WTC11 (cell line): ENCODE results near the gene AXDND1. TPM values are rescaled to one million over a fixed set of nuclear protein-coding genes. Genes with fewer than 3 reads are reported as not detected.

ENCODE experiments used
- ATAC-seq: fragments of 200-7000 bp; cut with Tn5 transposase; 2 replicates; pipeline ENCODE4 v1.10.0; 2021; ENCODE audit warnings: mild to moderate bottlenecking, moderate library complexity
- CTCF ChIA-PET: fragments of 300-600 bp; sonication (Branson Sonifier 250); formaldehyde crosslinking; loops from one replicate; lab custom pipeline; 2021; ENCODE audit warnings: antibody characterized with exemption; lab: Charles Lee
- POLR2A ChIA-PET: fragments of 350-600 bp; sonication (Branson Sonifier 250); formaldehyde crosslinking; loops from one replicate; lab custom pipeline; 2021; ENCODE audit warnings: antibody characterized with exemption; lab: Charles Lee
- DNase-seq: peaks from one replicate; pipeline ENCODE4 v3.0.0; 2021; ENCODE audit warnings: low spot score
- H3K27ac Mint-ChIP-seq: 2 replicates; pipeline ENCODE4 v1.8.0; 2021; ENCODE audit warnings: mixed read lengths
- H3K27me3 Mint-ChIP-seq: 2 replicates; pipeline ENCODE4 v1.8.0; 2021; ENCODE audit warnings: low read depth, mild to moderate bottlenecking, moderate library complexity, mixed read lengths
- H3K36me3 Mint-ChIP-seq: 2 replicates; pipeline ENCODE4 v1.8.0; 2021; ENCODE audit warnings: mixed read lengths
- H3K4me1 Mint-ChIP-seq: 2 replicates; pipeline ENCODE4 v1.8.0; 2022; ENCODE audit warnings: mixed read lengths
- H3K4me3 Mint-ChIP-seq: 2 replicates; pipeline ENCODE4 v1.8.0; 2021; ENCODE audit warnings: mild to moderate bottlenecking, moderate library complexity, mixed read lengths
- H3K9me3 Mint-ChIP-seq: 2 replicates; pipeline ENCODE4 v1.8.0; 2021; ENCODE audit warnings: mixed read lengths
- ATF1 ChIP-seq: sonication (generic); formaldehyde crosslinking; IDR thresholded peaks from 2 replicates; pipeline ENCODE4 v1.8.1; 2023; ENCODE audit warnings: mild to moderate bottlenecking, moderate library complexity, missing genetic modification reagents
- CBFB ChIP-seq: sonication (generic); formaldehyde crosslinking; IDR thresholded peaks from 2 replicates; pipeline ENCODE4 v1.8.1; 2022; ENCODE audit warnings: mild to moderate bottlenecking, low read depth, missing genetic modification reagents
- ELF4 ChIP-seq: sonication (generic); formaldehyde crosslinking; IDR thresholded peaks from 2 replicates; pipeline ENCODE4 v1.8.1; 2022; ENCODE audit warnings: low read depth, mild to moderate bottlenecking, moderate library complexity, missing genetic modification reagents
- ERG ChIP-seq: fragments of 250-450 bp; sonication (Bioruptor Pico); IDR thresholded peaks from 2 replicates; pipeline ENCODE4 v1.8.0; 2021; ENCODE audit warnings: mild to moderate bottlenecking
- ESRRA ChIP-seq: sonication (generic); formaldehyde crosslinking; IDR thresholded peaks from 2 replicates; pipeline ENCODE4 v1.8.1; 2022; ENCODE audit warnings: mild to moderate bottlenecking, missing genetic modification reagents, borderline replicate concordance
- ETV6 ChIP-seq: sonication (generic); formaldehyde crosslinking; IDR thresholded peaks from 2 replicates; pipeline ENCODE4 v1.8.1; 2022; ENCODE audit warnings: mild to moderate bottlenecking, missing genetic modification reagents
- FOXP4 ChIP-seq: sonication (generic); formaldehyde crosslinking; IDR thresholded peaks from 2 replicates; pipeline ENCODE4 v1.8.0; 2022; ENCODE audit warnings: mild to moderate bottlenecking, missing genetic modification reagents
- GABPB1 ChIP-seq: sonication (generic); formaldehyde crosslinking; IDR thresholded peaks from 2 replicates; pipeline ENCODE4 v1.8.1; 2023; ENCODE audit warnings: mild to moderate bottlenecking, missing genetic modification reagents
- JAZF1 ChIP-seq: fragments of 250-450 bp; sonication (Bioruptor Pico); IDR thresholded peaks from 2 replicates; pipeline ENCODE4 v1.9.0; 2021; ENCODE audit warnings: moderate library complexity, mild to moderate bottlenecking, inconsistent platforms
- KAT7 ChIP-seq: sonication (generic); formaldehyde crosslinking; IDR thresholded peaks from 2 replicates; pipeline ENCODE4 v1.8.1; 2023; ENCODE audit warnings: missing genetic modification reagents, mild to moderate bottlenecking, borderline replicate concordance
- MAX ChIP-seq: sonication (generic); formaldehyde crosslinking; IDR thresholded peaks from 2 replicates; pipeline ENCODE4 v1.8.0; 2022; ENCODE audit warnings: mild to moderate bottlenecking, missing genetic modification reagents
- MYBL2 ChIP-seq: sonication (generic); formaldehyde crosslinking; IDR thresholded peaks from 2 replicates; pipeline ENCODE4 v1.8.1; 2023; ENCODE audit warnings: mild to moderate bottlenecking, moderate library complexity, missing genetic modification reagents
- NFATC4 ChIP-seq: fragments of 250-450 bp; sonication (Bioruptor Pico); IDR thresholded peaks from 2 replicates; pipeline ENCODE4 v1.9.0; 2021; ENCODE audit warnings: mild to moderate bottlenecking
- NFE2L1 ChIP-seq: sonication (generic); formaldehyde crosslinking; IDR thresholded peaks from 2 replicates; pipeline ENCODE4 v1.8.1; 2023; ENCODE audit warnings: missing genetic modification reagents
- NR3C1 ChIP-seq: sonication (generic); formaldehyde crosslinking; conservative IDR thresholded peaks from 2 replicates; pipeline ENCODE4 v1.8.1; 2023; ENCODE audit warnings: low read depth, mild to moderate bottlenecking, missing genetic modification reagents
- OVOL2 ChIP-seq: fragments of 250-450 bp; sonication (Bioruptor Pico); IDR thresholded peaks from 2 replicates; pipeline ENCODE4 v1.9.0; 2021; ENCODE audit warnings: mild to moderate bottlenecking, borderline replicate concordance
- RELA ChIP-seq: sonication (generic); formaldehyde crosslinking; IDR thresholded peaks from 2 replicates; pipeline ENCODE4 v1.8.1; 2022; ENCODE audit warnings: missing genetic modification reagents, mild to moderate bottlenecking, borderline replicate concordance
- SMAD4 ChIP-seq: sonication (generic); formaldehyde crosslinking; IDR thresholded peaks from 2 replicates; pipeline ENCODE4 v1.8.0; 2022; ENCODE audit warnings: mild to moderate bottlenecking, missing genetic modification reagents
- TEAD1 ChIP-seq: sonication (generic); formaldehyde crosslinking; IDR thresholded peaks from 2 replicates; pipeline ENCODE4 v1.8.0; 2022; ENCODE audit warnings: mild to moderate bottlenecking, missing genetic modification reagents
- USF1 ChIP-seq: sonication (generic); formaldehyde crosslinking; IDR thresholded peaks from 2 replicates; pipeline ENCODE4 v1.8.0; 2022; ENCODE audit warnings: mild to moderate bottlenecking, missing genetic modification reagents
- ZNF121 ChIP-seq: sonication (generic); formaldehyde crosslinking; IDR thresholded peaks from 2 replicates; pipeline ENCODE4 v1.8.0; 2023; ENCODE audit warnings: missing genetic modification reagents
- ZNF138 ChIP-seq: sonication (generic); formaldehyde crosslinking; conservative IDR thresholded peaks from 2 replicates; pipeline ENCODE4 v1.8.1; 2022; ENCODE audit warnings: mild to moderate bottlenecking, moderate library complexity, missing genetic modification reagents
- ZNF416 ChIP-seq: fragments of 250-450 bp; sonication (Bioruptor Pico); IDR thresholded peaks from 2 replicates; pipeline ENCODE4 v1.9.0; 2021; ENCODE audit warnings: mild to moderate bottlenecking, inconsistent platforms
- ZNF423 ChIP-seq: fragments of 250-450 bp; sonication (Bioruptor Pico); IDR thresholded peaks from 2 replicates; pipeline ENCODE4 v2.1.2; 2022; ENCODE audit warnings: mild to moderate bottlenecking, moderate library complexity
- total RNA-seq: library from RNA; stranded (reverse); gene quantifications from 3 replicates; pipeline ENCODE4 v1.2.3, GENCODE V29; 2021

The AXDND1 gene
- total RNA-seq, 1 experiment from 2014 or later, result not detected

GRCh38 chr1:179334440-179334839 lies 31.3 kb upstream of the AXDND1 start:
- Mint-ChIP-seq H3K27ac (no peak overlapping the region), H3K27me3 (peaks cover 2% of the 10 kb centered on the region; the same call in 1 of the 2 replicates), H3K4me1 (peaks cover 10% of the 10 kb centered on the region)
- TF ChIP-seq KAT7 (CRISPR knock-in tag) (no peak), ELF4 (CRISPR knock-in tag) (no peak), FOXP4 (CRISPR knock-in tag) (no peak), NFATC4 (no peak), ATF1 (CRISPR knock-in tag) (no peak), ZNF423 (CRISPR knock-in tag) (no peak), ZNF138 (CRISPR knock-in tag) (no peak), RELA (no peak), OVOL2 (CRISPR knock-in tag) (no peak), JAZF1 (CRISPR knock-in tag) (no peak), ETV6 (no peak), ZNF416 (CRISPR knock-in tag) (no peak), GABPB1 (CRISPR knock-in tag) (no peak)
- TF ChIP-seq, all 79 proteins: peak for 0
- no peak overlapping the region for H3K4me3 Mint-ChIP-seq
- peaks cover 6% of the 10 kb centered on the region for H3K36me3 Mint-ChIP-seq
- ChIA-PET POLR2A (no interaction called here), CTCF (interaction anchor here (0.5 kb wide), 1 partner anchor 56 kb away, joined by 4 read pairs; no protein-coding TSS in a partner anchor)
- ATAC-seq (no peak), DNase-seq (no peak)
- peaks cover 12% of the 10 kb centered on the region for H3K9me3 Mint-ChIP-seq

- Mint-ChIP-seq H3K4me3 (no peak overlapping the region), H3K27ac (no peak overlapping the region), H3K27me3 (no peaks in the 10 kb centered on the region), H3K36me3 (no peaks in the 10 kb centered on the region), H3K4me1 (no peaks in the 10 kb centered on the region), H3K9me3 (no peaks in the 10 kb centered on the region)
- TF ChIP-seq MYBL2 (CRISPR knock-in tag) (no peak), NR3C1 (CRISPR knock-in tag) (no peak), ERG (CRISPR knock-in tag) (no peak)
- no peak for ATAC-seq
- ChIA-PET CTCF (interaction anchor here (1.8 kb wide), 1 partner anchor 217 kb away, joined by 4 read pairs; no protein-coding TSS in a partner anchor), POLR2A (no interaction called here)
- no peak for DNase-seq
Observed at GRCh38 chr1:179337288-179337687, 28.5 kb upstream of the AXDND1 start.

GRCh38 chr1:179337942-179338560 lies 27.7 kb upstream of the AXDND1 start:
- Mint-ChIP-seq H3K27ac (no peak overlapping the region), H3K9me3 (no peaks in the 10 kb centered on the region), H3K4me3 (no peak overlapping the region), H3K27me3 (no peaks in the 10 kb centered on the region), H3K4me1 (no peaks in the 10 kb centered on the region), H3K36me3 (no peaks in the 10 kb centered on the region)
- DNase-seq (no peak), ATAC-seq (no peak)
- POLR2A ChIA-PET, result no interaction called here
- TF ChIP-seq USF1 (CRISPR knock-in tag), result no peak
- TF ChIP-seq TEAD1 (CRISPR knock-in tag), result no peak
- no peak for TF ChIP-seq ZNF121 (CRISPR knock-in tag)
- no peak for TF ChIP-seq ETV6
- no peak for TF ChIP-seq ESRRA (CRISPR knock-in tag)
- no peak for TF ChIP-seq NFATC4
- no peak for TF ChIP-seq NFE2L1 (CRISPR knock-in tag)
- TF ChIP-seq SMAD4 (CRISPR knock-in tag), result no peak
- TF ChIP-seq MAX (CRISPR knock-in tag), result no peak
- TF ChIP-seq CBFB (CRISPR knock-in tag), result no peak
- CTCF ChIA-PET, result no interaction called here
